NCI-H446 treated with DMSO at 0.1 percent for 48 hours (cell line): ENCODE data around the gene CCL27.
A peak's percentile ranks its signal among the peaks of the same experiment; 100 is the strongest.

Experiments
- DNase-seq: peaks from one replicate; lab custom pipeline; 2025; lab: John Stamatoyannopoulos, UW

Gene CCL27

DNA sequence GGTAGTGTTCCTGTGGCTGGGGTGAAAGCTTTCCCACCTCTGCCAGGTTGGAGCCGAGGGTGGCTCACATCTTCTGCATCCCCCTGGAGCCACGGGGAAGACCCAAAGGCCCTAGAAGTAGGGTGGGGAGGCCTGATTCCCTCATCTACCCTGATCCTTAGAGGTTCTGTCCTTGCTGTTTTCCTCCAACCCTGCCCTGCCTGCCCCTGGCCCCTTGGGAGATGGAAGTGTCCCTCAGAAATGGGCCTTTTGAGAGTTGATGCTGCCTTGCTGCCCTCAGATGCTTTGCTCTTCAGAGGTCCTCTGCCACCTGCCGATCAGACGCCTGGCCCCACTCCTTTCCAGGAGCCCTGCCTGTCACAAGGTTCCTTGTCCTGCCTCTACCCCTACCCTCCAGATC, 22.4 kb upstream of the CCL27 start:
- DNase-seq, result no peak

DNA sequence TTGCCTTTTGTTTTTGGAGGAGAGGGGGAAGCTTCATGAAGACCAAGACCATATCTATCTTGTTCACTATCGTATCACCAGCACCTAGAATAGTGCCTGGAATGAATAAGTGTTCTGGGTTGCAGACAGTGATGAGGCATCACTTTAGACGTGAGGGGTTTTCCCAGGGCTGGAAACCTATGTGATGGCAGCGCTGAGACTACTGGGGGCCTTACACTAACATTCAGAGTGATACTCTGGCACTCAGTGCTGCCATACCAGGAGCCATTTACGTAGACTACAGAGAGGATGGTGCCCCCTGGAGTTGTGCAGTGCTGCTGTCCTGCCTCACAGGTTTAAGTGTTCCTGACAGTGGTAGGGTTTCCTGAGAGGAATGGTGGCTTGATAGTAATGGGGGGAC, 21.7 kb upstream of the CCL27 start:
- no peak for DNase-seq

DNA sequence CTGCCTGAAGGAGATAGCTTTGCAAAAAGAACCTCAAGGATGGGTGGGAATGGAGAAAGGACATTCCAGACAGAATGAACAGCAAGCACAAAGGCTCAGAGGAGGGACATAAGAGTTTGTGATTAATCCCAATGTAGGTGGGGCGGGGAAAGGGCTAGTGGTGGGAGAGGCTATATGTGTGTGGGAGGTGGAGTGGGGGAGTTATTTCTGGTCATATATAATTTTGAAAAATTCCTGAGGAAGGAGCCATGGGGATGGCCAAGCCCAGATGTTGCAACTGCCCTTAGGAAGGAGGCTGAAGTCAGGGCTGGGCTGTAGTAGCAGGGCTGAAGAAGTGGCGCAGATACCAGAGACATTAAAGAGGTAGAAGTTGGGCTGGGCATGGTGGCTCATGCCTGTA, 13.4 kb upstream of the CCL27 start:
- DNase-seq, result no peak

DNA sequence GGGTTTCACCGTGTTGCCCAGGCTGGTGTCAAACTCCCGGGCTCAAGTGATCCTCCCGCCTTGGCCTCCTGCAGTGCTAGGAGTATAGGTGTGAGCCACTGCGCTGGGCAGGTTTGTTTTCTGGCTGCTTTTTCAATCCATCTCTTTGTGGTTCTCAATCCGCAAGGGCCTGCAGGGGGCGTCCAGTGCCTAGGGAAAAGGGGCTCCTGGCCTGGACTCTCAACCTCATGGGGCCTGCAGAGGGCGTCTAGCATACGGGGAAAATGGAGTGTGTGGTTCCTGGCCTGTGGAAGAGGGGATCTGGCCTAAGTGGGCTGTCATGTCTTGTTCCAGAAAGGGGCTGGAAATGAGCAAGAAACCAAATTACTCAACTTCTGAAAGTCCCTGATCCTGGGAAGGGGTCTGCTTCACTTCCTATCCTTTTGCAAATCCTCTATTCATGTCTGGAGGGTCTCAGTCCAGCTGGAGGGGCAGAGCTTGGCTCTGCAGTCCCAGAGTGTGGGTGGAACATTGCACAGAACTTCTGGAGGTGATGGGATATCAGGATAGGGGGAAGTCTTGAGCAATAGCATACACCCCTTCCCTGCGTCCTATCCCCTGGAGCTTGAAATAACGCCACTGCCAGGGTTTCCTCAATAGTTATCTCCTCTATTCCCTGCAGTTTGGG, 12.7 kb upstream of the CCL27 start:
- peak; percentile 61 for DNase-seq

DNA sequence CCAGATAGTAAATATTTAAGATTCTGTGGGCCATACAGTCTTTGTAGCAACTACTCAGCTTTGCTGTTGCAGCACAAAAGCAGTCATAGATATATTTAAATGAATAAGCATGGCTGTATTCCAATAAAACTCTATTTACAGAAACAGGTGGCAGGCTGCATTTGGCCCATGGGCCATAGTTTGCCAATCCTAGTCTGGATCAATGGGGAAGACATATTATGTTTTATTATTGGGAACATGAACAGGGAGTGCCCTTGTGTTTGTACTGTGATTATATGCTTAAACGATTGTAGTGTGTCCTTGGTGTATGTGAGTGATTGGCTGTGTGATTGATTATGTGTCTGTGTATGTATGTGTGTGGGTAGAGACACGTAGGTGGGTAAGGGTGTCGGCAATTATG, 12.0 kb upstream of the CCL27 start:
- DNase-seq, result no peak

DNA sequence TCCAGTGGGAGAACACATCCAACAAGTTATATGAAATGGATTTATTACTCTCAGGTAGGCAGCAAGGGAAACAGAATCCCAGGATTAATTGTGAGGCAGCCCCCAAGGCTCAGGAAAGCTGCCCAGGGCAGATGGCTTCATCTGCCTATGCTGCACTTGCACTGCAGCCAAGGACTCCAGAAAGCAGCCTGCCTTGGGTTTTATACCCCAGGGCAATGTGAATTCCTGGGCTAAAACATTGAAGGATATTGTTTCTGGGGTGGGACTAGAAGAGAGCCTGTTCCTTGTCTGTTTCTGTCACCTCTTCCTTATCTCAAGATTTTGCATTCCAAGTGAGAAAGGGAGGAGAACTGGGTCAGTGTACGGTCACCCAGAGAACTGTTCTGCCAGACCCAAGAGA, 8.8 kb upstream of the CCL27 start:
- no peak for DNase-seq

DNA sequence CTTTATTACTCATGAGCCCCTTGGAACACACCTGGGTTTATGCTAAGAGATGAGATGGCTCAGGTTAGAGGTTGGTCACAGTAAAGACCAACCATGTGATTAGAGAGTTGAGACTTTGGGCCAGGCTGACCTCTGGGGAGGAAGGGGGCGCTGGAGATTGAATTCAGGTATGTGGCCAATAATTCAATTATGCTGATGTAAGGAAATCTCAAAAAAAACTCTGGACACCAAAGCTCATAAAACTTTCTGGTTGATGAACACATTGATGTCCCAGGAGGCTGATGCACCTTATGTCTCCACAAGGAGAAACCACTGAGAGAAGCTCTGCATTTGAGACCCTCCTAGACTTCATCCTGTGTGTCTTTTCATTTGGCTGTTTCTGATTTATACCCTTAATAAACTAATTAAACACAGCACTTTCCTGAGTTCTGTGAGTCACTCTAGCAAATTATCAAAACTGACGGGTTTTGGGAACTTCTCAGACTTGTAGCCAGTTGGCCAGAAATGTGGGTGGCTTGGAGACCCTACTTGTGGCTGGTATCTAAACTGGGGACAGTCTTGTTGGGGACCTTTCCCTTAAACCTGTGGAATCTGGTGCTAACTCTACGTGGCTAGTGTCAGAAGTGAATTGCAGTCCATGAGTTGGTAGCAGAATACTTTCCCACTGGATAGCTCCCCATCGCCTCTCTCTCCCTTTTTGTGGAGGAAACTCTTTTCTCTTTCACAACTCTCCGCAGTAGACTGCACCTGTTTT, 7.5 kb upstream of the CCL27 start:
- DNase-seq, result no peak

DNA sequence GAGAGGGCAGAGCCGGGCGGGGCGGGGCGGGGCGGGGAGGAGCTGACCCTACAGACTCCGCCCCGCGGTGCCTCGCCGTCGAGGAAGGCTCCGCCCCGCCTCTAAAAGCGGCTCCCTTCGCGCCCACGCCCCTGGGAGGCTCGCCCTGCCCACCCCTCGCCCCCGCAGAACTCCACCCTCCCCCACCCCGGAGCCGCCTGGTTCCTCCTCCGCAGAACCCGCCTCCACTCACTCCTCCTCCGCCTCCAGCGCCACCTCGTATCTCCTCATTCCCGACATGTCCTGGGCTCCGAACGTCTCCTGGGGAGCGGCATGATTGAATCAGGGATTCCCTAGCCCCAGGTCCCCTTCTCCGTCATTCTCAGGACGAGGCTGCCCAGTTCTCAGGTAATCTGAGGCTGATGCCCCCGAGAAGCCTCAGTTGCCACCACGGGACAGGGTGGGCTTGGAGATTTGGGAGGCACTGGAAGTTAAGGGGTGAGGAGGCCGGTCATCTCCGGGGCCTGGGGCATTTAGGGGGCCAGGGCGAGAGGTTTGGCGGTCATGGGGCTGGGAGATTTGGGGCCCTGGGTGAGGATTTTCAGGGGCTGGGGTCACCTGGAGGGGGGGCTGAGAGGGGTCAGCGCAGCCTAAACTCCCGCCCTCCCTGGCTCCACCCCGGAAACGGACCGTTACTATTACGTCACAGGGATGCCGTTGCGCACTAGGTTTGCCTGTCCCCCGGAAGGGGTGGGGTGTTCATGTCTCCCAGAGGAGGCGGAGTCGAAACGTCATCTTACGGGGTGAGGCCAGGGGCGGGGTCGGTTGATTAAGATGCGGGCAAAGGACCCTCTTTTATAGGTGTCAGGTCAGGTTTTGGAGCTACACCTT, 3.2 kb upstream of the CCL27 start:
- peak; percentile 69 for DNase-seq

DNA sequence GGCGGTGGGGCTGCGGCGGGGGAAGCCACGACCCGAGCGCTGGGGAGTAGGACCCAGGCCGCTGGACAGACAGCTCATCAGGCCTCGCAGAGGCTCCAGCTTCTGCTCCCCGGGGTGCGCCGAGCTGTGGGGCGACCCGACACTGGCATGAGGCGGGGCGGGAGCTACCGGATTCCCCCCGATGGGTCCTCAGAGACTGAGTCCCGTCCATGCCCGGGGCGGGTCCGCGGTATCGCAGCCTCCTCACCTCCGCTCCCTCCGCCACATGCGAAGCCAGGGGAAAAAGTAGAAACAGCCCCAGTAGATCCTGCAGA, 2.6 kb upstream of the CCL27 start:
- no peak for DNase-seq

DNA sequence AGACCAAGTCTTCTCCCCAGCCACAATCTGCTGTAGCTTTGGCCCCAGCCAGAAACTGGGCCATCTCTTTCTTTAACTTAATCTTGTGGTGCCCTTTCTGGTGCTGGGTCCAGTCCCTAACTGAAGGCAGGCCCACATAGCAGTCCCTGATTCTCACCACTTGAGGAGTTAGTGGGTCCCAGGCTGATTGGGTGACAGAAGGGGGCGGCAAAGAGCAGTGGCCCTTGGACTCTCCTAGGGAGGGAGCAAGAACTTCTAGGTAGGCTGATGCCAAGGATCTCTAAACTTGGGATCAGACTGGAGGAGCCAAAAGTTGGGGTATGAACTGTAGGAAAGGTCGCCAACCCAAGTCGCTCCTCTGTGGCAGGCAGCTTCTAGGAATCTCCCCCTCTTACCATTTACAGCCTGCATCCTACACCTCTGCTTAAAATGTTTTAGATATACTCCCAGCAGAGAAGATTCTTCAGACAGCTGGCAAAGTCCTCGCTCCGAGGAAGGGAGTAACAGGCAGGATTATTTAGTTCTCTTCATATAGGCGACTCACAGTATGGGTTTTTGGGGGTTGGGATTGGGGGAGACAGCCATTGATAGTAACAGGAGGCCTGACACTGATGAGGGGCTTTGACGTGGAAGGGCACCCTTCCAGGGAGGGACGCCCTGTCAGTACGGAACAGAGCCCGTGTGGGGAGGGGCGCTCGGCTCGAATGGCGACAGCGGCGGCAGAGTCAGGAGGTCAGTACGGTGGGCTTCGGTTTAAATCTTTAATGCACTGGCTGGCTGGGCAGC, 2.0 kb upstream of the CCL27 start:
- DNase-seq, result no peak

DNA sequence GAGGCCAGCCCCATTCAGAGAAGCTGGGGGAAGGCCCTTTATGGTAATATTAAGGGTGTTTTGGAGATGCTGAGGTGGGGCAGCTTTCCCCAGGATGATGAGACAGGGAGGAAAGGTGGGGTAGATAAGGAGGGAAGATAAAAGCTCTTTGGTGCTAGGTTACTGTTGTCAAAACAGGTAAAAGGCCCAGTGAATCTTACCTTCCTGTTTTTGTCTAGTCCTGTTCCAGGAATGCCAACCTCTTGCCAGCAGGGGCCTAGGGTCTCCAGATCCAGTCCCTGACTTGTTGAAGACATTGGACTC, 797 bp upstream of the CCL27 start:
- no peak for DNase-seq

DNA sequence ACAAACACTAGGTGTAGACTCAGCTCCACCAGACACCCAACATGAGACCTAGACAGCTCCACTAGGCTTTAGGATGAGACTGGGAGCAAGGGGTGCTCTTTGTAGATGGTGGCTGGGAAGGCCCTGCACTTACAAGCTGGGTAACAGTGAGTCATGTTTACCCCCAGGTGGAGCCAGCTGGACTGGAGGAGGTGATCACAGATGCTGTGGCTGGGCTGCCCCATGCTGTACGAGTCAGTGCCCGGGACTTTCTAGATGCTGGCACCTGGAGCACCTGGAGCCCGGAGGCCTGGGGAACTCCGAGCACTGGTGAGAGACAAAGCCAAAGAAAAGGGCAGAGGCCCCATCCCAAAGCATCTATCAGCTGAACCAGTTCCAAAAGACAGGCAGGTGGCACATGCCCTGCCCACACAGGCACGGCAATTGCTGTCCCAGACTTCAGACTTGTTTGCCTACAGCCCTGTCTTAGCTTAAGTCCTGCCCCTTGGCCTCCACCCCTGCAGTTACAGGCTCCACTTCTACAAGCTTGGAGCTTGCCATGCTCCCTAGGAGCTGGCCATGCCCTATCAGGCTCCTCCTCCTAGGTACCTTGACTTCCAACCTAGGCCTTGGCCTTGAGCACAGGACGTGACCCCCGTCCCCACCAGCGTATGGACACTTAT, 2.7 kb downstream of the CCL27 start:
- no peak for DNase-seq

DNA sequence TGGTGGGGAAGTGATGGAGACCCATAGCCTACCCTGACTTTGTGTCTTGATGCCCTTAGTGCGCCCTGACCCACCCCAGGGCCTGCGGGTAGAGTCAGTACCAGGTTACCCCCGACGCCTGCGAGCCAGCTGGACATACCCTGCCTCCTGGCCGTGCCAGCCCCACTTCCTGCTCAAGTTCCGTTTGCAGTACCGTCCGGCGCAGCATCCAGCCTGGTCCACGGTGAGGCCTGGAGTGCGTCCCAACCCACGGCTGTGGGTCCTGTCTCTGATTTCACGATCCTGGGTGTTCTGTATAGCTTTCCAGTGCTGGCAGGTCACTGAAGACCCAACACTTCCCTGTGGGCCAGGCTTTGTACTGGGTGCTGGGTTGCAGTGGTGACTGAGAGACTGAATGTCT, 4.0 kb downstream of the CCL27 start:
- no peak for DNase-seq

DNA sequence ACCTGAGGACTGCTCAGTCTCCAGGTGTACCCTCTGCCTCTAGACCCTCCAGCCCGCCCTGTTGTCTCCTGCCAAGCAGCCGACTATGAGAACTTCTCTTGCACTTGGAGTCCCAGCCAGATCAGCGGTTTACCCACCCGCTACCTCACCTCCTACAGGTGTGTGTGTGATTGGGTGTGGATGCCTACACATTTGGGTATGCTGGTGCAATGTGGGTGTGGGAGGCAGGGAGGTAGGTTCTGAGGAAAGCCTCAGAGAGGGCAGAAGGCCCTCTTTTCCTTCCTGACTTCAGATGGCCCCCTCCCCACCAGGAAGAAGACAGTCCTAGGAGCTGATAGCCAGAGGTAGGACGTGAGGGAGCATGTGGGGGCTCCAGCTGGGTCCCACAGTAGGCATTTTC, 5.5 kb downstream of the CCL27 start:
- DNase-seq, result no peak

DNA sequence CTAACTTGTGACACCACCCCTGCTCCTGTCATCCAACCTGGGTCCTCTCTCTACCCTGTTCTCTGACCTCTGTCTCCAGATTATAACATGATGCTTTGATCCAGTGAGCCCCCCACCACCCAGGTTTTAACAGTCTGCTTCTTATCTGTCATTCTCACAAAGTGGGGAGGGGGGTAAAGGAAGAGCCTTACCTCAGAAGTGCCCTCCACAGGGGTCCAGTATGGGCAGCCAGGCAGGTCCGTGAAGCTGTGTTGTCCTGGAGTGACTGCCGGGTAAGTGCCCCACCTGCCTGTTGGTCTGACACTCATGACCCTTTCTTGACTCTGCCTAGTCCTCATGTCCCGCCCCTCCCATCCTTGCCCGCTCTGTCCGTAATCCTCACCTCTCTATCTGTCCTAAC, 7.1 kb downstream of the CCL27 start:
- DNase-seq, result no peak

DNA sequence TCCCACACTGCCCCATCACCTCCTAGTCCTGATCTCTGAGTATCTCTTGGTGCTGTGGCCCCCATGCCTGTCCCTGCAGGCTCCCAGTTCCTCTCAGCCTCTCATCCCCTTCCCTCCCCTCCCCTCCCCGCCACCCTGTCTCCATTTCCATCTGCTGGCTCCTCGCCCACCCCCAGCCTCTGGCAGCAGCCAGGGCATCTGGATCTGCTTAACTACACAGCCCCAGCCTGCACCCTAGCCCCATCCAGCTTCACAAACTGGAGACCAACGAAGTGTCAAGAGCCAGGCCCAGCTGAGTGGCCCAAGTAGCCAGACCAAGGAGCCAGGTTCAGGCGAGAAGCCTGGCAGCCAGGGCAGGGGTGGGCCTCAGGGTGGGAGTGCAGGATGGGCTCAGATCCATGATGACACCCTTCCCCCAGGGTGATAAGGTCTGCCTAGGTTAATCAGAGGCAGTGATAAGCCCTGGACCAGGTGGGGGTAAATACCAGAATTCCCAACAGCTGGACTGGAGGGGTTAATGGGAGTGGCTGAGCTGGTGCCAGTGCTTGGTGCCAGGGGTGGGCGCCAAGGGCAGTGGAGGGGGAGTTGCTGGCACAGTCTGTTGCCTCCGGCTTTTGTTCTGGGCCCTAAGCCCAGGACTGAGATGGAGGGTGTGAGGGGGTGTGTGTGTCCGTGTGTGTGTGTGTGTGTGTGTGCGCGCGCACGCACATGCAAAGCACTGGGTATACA, 8.0 kb downstream of the CCL27 start:
- peak; percentile 93 for DNase-seq

DNA sequence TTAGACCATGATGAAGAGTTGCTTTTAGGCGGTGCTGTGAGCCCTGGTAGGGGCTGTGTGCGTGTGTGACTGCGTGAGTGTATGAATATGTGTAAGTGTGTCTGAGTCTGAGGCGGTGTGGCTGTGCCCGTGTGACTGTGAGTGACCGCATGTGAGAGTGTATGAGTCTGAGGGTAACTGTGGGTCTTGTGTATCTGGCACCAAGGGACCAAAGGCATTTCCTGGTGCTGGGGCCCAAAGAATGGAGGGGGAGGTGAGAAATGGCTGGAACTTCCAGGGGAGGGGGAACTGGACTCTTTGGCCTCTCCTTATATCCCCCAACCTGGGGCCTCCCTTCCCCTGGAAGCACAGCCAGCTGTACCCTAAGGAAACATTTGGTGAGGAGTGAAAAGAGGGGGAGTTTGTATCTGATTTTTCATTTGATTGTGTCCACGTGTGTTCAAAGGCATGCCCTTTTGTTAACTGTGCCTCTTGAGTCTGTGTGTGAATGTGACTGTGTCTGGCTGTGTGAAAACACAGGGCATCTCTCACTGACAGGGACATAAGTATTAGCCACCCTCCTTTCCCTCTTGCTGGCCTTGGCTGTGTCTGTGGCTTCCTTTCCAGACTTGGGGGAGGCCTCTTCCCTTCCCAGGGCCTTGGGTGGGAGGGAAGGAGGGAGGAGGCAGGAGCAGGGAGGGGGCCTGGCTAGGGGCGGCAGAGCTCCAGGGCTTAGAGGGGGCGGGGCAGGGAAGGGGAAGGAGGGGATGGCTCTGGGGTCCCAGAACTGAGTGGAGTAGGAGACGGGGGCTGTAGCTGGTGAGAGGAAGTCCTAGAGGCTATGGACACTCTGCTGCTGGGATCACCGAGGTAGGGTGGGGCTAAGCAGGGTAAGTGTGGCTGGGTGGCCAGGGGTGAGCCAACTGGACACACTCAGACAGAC, 9.0 kb downstream of the CCL27 start:
- DNase-seq, result no peak

DNA sequence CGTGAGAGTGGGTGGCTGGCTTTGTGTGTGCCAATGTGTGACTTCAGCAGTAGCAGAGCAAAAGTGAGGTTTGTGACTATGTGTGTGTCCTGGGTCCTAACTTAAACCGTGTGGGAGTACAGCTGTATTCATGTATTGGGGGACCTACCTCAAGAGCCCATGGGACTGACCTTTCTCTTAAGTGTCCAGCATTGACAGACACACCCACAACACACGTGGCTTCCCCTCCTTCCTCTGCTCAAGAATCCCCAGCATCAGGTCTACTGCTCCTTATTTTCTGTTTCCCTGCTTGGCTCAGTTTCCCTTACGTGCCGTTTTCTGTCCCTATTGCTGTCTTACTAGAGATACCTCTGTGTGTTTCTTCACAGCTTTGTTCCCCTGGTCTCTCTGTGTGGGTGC, 9.9 kb downstream of the CCL27 start:
- no peak for DNase-seq

DNA sequence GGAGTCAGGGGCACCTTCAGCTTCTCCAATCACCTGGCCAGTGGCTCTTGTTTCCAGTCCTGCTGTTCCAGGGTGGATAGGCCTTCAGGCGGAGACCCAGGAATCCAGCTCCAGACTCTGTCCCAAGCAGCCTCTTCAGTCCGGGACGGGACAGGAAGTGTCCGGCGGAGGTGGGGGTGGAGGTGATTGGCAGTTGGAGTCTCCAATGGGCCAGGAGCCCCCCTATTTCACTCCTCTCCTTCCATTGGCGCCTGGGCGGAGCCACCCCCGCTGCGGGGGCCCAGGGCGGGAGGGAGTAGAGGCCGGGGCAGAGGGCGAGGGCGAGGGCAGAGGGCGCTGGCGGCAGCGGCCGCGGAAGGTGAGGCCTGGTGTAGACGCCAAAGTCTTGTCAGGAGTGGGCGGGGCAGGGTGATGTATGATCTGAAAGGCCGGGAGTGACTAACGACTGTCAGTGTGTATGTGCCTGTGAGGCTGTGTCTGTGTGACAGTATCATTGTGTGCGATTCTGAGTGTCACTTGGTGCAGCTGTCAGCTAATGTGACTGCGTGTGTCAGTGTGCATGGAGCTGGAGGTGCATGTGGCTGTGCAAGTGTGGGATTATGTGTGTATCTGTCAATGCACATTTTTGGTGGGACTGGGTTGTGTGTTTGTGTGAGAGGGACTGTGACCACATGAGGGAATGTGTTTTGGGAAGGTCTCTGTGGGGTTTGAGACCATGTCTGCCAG, 10.4 kb downstream of the CCL27 start, which contains the start of gene IL11RA:
IL11RA (plus strand) TSS at position 310 of the 726 bp plus-strand sequence. CDS start 3,033 bp downstream, outside the sequence.
- DNase-seq, result no peak
